Ovary (tissue), 9 donors: Measurements from ENCODE around the gene APOA1. TPM values are rescaled to one million over a fixed set of nuclear protein-coding genes. Genes with fewer than 3 reads are reported as not detected.
A peak's percentile ranks its signal among the peaks of the same experiment; 100 is the strongest.

ENCODE experiments used
- DNase-seq, 5 donors: peaks; one replicate each; pipeline ENCODE4 v3.0.0-alpha.2; 2019 to 2020
- H3K27ac ChIP-seq, 2 donors: fragments of 200-600 bp; one replicate each; pipeline versions ENCODE4 v1.5.1 to v1.8.0; 2019 to 2022
- H3K27me3 ChIP-seq: fragments of 200-600 bp; one replicate; pipeline ENCODE4 v1.8.0; 2022
- H3K36me3 ChIP-seq: fragments of 200-600 bp; sonication (generic); one replicate; pipeline ENCODE4 v1.5.1; 2019
- H3K4me1 ChIP-seq: one replicate; pipeline ENCODE4 v1.8.1; 2013; ENCODE audit warnings: mild to moderate bottlenecking, moderate library complexity; ENCODE audit not compliant: insufficient read depth
- H3K4me3 ChIP-seq: fragments of 200-600 bp; sonication (generic); one replicate; pipeline ENCODE4 v1.5.1; 2017
- H3K9me3 ChIP-seq, 2 donors: fragments of 200-600 bp in 1 of 2; sonication (generic) in 1 of 2; one replicate each; pipeline versions ENCODE4 v1.5.1 to v1.8.1; 2013 to 2019; ENCODE audit warnings: mild to moderate bottlenecking in 1 of 2, moderate library complexity in 1 of 2
- EP300 ChIP-seq: sonication (generic); formaldehyde crosslinking; IDR thresholded peaks from one replicate; pipeline ENCODE4 v1.6.1; 2017; ENCODE audit warnings: antibody characterized with exemption
- POLR2A ChIP-seq: fragments of 450-650 bp; IDR thresholded peaks from one replicate; pipeline ENCODE4 v1.6.1; 2017; ENCODE audit warnings: antibody characterized with exemption, mild to moderate bottlenecking, moderate library complexity
- WGBS, 3 donors: extraction: QIAGEN DNeasy Blood & Tissue Kit in 1 of 3; methylation state at CpG; one replicate each; pipeline versions ENCODE4 v1.1.5 to v1.1.7; 2013 to 2017; 5-methylcytosine and 5-hydroxymethylcytosine counted together
- intact Hi-C, 4 donors: fragments of 100-400 bp; cut with DNase I; formaldehyde crosslinking; loops; one replicate each; pipeline versions ENCODE4 v1.11.0 to v1.15.1; 2022 to 2023
- polyA plus RNA-seq, 2 donors: library from polyadenylated mRNA; stranded (reverse); fragments of 200-250 nt in 1 of 2; fragments of 350-450 nt in 1 of 2; fragmentation: Illumina TruSeq in 1 of 2; extraction: RNeasy Lipid Tissue Mini Kit (QIAGEN cat#74804) in 1 of 2; gene quantifications; one replicate each; pipeline ENCODE4 v1.2.3, GENCODE V29; 2013 to 2014
- total RNA-seq, 7 donors: library from RNA; depleted of rRNA in 2 of 7; stranded (reverse); fragments of >200 nt in 2 of 7; fragmentation: NEBNext Ultra II Directional in 3 of 7; extraction: Animal tissue kit (Norgen Biotek cat#: 25700) in 3 of 7; gene quantifications; one replicate each; pipeline versions ENCODE4 v1.1.0 to v1.2.4, GENCODE V29; 2016 to 2023
- TF ChIP-seq, protein P1 (sequence below), 3 donors: fragments of 450-650 bp in 2 of 3; fragments of 200-600 bp in 1 of 3; IDR thresholded peaks; one replicate each; pipeline versions ENCODE4 v1.5.1 to v1.8.0; 2016 to 2022; ENCODE audit warnings: antibody characterized with exemption in 3 of 3, mild to moderate bottlenecking in 1 of 3
- donor health status: DM: no; HTN: no; CAD: no; lungs with moderate emphysema.
- donor health status: DM: no; HTN: no; CAD: no.
- donor health status: Bipolar disorder and iron deficiency.
- donor health status: DM: yes; HTN: yes; CAD: no.
- donor health status: DM: no; HTN: no; CAD: no.
- donor health status: DM: yes; HTN: yes; CAD: no.

Gene APOA1
- total and polyA plus RNA-seq, 9 donors = 5.3 to 42.8 (median 19.0) TPM

DNA sequence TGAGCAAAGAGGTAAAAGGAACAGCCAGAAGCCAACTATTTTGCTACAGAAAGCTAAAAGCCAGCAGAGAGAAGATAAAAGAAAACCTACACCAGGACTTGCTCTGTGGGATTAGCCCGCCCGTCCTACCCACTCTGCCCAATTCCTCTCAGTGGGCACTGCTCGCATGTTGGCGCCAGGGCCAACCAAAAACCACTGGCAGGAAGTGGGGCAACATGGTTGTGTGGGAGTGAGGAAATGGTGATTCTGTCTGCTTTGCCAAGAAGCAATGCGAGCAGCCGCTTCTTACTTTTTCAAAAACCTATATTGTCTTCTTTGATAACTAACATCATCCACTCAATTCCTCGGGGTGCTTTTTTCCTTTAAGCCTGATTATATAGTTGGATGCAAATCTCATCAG is 14.2 kb upstream of the APOA1 start:
- H3K27me3 ChIP-seq = no peaks in the 10 kb centered on the region
- no peak for DNase-seq
- no peak overlapping the region for H3K4me3 ChIP-seq
- H3K27ac ChIP-seq = peak overlapping the region in 1 of 2 donors; percentile 5
- H3K4me1 ChIP-seq = peaks cover 12% of the 10 kb centered on the region
- no peaks in the 10 kb centered on the region for H3K9me3 ChIP-seq
- intact Hi-C loops = loop anchor here in 1 of 4 donors (10.0 kb wide), 1 partner anchor 373 kb away; no protein-coding TSS in a partner anchor
- H3K36me3 ChIP-seq = no peaks in the 10 kb centered on the region
- TF ChIP-seq, protein P1, sequence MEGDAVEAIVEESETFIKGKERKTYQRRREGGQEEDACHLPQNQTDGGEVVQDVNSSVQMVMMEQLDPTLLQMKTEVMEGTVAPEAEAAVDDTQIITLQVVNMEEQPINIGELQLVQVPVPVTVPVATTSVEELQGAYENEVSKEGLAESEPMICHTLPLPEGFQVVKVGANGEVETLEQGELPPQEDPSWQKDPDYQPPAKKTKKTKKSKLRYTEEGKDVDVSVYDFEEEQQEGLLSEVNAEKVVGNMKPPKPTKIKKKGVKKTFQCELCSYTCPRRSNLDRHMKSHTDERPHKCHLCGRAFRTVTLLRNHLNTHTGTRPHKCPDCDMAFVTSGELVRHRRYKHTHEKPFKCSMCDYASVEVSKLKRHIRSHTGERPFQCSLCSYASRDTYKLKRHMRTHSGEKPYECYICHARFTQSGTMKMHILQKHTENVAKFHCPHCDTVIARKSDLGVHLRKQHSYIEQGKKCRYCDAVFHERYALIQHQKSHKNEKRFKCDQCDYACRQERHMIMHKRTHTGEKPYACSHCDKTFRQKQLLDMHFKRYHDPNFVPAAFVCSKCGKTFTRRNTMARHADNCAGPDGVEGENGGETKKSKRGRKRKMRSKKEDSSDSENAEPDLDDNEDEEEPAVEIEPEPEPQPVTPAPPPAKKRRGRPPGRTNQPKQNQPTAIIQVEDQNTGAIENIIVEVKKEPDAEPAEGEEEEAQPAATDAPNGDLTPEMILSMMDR (IDR thresholded peaks at IDR 0.05) = no peak
- TF ChIP-seq EP300 (no peak), POLR2A (no peak)
- WGBS, 3 donors = 63 to 72% (median 70%) methylated on average over 7 of the region's 7 CpGs

- no peak for DNase-seq
- TF ChIP-seq, protein P1 (IDR thresholded peaks at IDR 0.05) = no peak
- TF ChIP-seq POLR2A (no peak), EP300 (no peak)
- intact Hi-C loops = no loop called here
- H3K36me3 ChIP-seq = no peaks in the 10 kb centered on the region
- 67 to 79% (median 77%) methylated on average over 6 of the region's 6 CpGs for WGBS, 3 donors
- H3K9me3 ChIP-seq = no peaks in the 10 kb centered on the region
- no peak overlapping the region for H3K4me3 ChIP-seq
- no peak overlapping the region for H3K27ac ChIP-seq
- H3K27me3 ChIP-seq = no peaks in the 10 kb centered on the region
- peaks cover 12% of the 10 kb centered on the region for H3K4me1 ChIP-seq
Observed at GRCh38 chr11:116849486-116849885, 12.1 kb upstream of the APOA1 start.

- 95 to 98% (median 97%) methylated on average over 12 of the region's 12 CpGs for WGBS, 3 donors
- no peaks in the 10 kb centered on the region for H3K36me3 ChIP-seq
- H3K9me3 ChIP-seq = no peaks in the 10 kb centered on the region
- intact Hi-C loops = no loop called here
- no peak overlapping the region for H3K27ac ChIP-seq
- DNase-seq = no peak
- H3K4me3 ChIP-seq = no peak overlapping the region
- TF ChIP-seq EP300 (no peak), POLR2A (no peak)
- TF ChIP-seq, protein P1 (IDR thresholded peaks at IDR 0.05) = no peak
- H3K4me1 ChIP-seq = peaks cover 12% of the 10 kb centered on the region
- H3K27me3 ChIP-seq = no peaks in the 10 kb centered on the region
Observed at GRCh38 chr11:116849060-116849459, 11.6 kb upstream of the APOA1 start.

- intact Hi-C loops = no loop called here
- Histone ChIP-seq H3K4me1 (peaks cover 7% of the 10 kb centered on the region), H3K27ac (no peak overlapping the region), H3K36me3 (no peaks in the 10 kb centered on the region), H3K27me3 (no peaks in the 10 kb centered on the region), H3K9me3 (no peaks in the 10 kb centered on the region), H3K4me3 (no peak overlapping the region)
- WGBS, 3 donors = 90 to 95% (median 95%) methylated on average over 4 of the region's 4 CpGs
- TF ChIP-seq EP300 = no peak
- TF ChIP-seq, protein P1 (IDR thresholded peaks at IDR 0.05) = no peak
- TF ChIP-seq POLR2A = no peak
- no peak for DNase-seq
Observed at GRCh38 chr11:116847612-116848011, 10.2 kb upstream of the APOA1 start.
